22Rv1 (cell line): ENCODE measurements around the gene DYRK1A.

Experiments
- ZFX ChIP-seq: fragments of 450-650 bp; IDR thresholded peaks from 2 replicates; pipeline ENCODE4 v1.6.1; 2017; ENCODE audit warnings: antibody characterized with exemption, borderline replicate concordance
- TF ChIP-seq, protein P1 (sequence below): fragments of 450-650 bp; IDR thresholded peaks from 2 replicates; pipeline ENCODE4 v1.5.1; 2017; ENCODE audit warnings: mild to moderate bottlenecking

- TF ChIP-seq, protein P1, sequence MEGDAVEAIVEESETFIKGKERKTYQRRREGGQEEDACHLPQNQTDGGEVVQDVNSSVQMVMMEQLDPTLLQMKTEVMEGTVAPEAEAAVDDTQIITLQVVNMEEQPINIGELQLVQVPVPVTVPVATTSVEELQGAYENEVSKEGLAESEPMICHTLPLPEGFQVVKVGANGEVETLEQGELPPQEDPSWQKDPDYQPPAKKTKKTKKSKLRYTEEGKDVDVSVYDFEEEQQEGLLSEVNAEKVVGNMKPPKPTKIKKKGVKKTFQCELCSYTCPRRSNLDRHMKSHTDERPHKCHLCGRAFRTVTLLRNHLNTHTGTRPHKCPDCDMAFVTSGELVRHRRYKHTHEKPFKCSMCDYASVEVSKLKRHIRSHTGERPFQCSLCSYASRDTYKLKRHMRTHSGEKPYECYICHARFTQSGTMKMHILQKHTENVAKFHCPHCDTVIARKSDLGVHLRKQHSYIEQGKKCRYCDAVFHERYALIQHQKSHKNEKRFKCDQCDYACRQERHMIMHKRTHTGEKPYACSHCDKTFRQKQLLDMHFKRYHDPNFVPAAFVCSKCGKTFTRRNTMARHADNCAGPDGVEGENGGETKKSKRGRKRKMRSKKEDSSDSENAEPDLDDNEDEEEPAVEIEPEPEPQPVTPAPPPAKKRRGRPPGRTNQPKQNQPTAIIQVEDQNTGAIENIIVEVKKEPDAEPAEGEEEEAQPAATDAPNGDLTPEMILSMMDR: no peak
- TF ChIP-seq ZFX: no peak
Measured at GRCh38 chr21:37358397-37358796, 8.2 kb upstream of the DYRK1A start.
